HG03139 (cell line): ENCODE measurements around the gene VPS33A.
"Not testable (repeated sequence)": the region's sequence is repeated elsewhere in the genome, so short reads cannot be mapped to it uniquely, and the experiment has no call there.

ENCODE experiments used
- ATAC-seq: cut with Tn5 transposase; IDR thresholded peaks from one replicate; pipeline ENCODE4 v1.9.1; 2021; ENCODE audit not compliant: unreplicated experiment

The VPS33A gene

DNA sequence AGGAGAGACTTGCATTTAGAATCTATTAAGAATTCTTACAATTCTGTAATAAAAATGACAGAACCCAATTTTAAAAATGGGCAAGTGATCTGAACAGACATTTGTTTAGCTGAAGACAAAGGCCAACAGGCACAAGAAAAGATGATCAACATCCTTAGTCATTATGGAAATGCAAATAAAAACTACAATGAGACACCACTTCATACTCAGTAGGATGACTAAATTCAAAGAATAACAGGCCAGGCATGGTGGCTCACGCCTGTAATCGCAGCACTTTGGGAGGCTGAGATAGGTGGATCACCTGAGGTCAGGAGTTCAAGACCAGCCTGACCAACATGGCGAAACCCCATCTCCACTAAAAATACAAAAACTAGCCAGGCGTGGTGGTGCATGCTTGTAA, 7.8 kb downstream of the VPS33A start:
- ATAC-seq: not testable (repeated sequence)

GRCh38 chr12:122250536-122250935, 15.8 kb downstream of the VPS33A start:
- no peak for ATAC-seq

DNA sequence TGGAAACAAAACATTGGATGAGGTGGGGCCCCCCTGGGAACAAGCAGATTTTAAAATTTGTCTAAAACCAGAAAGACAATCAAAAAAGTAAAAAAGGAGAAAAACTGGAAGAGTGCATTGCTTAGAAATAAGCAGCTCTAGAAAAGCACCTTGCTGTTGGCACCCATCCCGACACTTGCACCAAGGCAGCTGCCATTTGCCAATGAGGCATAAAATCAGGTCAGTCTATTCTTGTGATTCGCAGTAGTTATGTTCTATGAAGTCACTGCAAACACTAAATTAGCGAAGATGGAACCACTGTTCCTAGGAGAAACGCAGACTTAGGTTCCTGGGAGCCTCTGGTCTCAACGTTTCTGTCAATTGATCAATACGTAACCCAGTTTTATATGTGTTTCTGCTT, 16.2 kb downstream of the VPS33A start:
- ATAC-seq: no peak

GRCh38 chr12:122245553-122245952, 20.7 kb downstream of the VPS33A start:
- ATAC-seq: no peak

DNA sequence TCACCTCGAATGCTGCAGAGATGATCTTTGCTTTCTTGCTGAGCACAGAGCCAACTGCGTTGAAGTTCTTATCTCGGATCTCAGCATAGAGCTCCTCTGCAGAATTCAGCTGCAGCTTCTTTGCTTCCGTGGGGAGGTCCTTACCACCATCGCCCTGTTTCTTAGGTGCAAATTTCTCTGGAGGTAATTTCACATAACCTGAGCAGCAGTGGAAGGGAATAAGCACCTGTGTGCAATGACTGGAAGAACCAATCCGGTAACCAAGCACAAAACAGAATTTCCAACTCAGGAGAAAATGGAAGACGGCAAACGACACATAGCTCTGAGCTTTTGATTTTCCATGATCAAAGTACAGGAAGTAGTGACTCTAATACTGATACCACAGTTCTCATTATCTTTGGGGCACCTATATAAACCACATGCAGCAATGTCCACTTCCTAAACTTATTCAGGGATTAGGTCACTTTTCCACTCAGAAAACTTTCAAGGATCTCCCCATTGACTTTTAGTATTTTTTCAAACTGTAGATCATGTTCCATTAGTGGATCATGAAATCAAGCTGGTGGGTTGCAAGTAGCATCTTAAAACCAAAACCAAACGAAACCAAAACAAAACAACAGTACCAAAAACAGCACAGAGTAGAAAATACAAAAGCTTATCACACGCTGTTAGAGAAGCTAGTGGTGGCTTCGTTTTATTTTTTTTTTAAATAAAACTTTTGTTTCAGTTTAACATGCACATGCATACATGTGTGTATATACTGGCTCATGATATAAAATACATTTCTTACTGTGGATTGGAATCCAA, 21.5 kb downstream of the VPS33A start:
- no peak for ATAC-seq

DNA sequence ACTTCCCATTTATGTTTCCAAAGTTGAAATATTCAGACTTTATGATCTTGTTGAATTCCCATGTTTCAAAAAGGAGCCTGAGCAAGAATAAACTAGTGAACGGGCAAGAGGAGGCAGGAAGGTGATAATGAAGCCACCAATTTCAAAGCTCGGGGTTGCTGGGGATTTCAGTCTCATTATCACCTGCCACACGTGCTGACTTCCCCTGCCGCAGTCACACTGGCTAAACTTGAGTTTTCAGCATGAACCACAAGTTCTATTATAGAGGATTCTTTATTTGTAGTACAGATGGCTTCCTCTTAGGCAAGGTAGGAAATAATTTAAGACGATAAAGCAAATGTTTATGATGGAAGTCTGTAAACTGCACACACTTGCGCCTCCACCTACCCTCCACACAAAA, 22.3 kb downstream of the VPS33A start:
- ATAC-seq: no peak

- no peak for ATAC-seq
These were observed 27.4 kb downstream of the VPS33A start for GRCh38 chr12:122238861-122239260.

DNA sequence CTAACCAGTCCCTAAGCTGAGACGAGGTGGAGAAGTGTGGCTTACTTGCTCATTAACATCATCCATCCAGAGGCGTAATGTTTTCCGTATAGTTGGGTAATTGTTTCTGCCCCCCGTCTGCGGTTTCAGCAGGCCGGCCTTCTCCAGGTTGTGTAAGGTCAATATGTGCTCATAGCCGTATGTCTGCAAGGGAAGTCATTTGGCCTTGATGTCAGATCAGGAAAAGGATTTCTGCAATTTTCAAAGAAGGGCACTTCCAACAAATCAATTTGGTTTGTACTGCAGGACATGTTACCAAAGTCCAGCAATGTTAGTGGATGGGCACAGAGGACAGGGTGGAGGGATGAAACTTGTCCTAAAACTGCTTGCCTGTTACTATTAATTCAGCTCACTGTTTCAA, 30.6 kb downstream of the VPS33A start:
- no peak for ATAC-seq

GRCh38 chr12:122232691-122233090, 33.6 kb downstream of the VPS33A start:
- no peak for ATAC-seq

GRCh38 chr12:122230798-122231197, 35.5 kb downstream of the VPS33A start:
- ATAC-seq: no peak

- ATAC-seq: no peak
These were observed 38.2 kb downstream of the VPS33A start for GRCh38 chr12:122228092-122228491.

DNA sequence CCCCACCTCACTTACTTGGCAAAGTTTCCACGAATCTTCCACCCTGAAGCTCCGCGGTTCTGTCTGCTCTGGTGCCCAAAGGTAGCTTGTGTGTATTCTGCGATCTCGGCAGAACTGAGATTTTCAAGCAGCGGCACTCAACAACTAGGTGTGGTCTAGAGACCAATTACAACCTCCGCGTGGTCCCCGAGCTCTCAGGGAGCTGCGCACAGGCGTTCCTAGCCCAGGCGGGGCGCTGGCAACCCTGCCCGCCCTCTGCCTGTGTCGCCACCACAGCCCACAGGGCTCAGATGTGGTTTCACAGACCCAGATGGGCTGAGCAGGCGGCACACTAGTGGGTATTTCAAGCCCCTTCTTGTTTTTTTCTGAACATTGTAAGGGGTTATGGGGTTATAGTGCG, 39.0 kb downstream of the VPS33A start:
- ATAC-seq: no peak

DNA sequence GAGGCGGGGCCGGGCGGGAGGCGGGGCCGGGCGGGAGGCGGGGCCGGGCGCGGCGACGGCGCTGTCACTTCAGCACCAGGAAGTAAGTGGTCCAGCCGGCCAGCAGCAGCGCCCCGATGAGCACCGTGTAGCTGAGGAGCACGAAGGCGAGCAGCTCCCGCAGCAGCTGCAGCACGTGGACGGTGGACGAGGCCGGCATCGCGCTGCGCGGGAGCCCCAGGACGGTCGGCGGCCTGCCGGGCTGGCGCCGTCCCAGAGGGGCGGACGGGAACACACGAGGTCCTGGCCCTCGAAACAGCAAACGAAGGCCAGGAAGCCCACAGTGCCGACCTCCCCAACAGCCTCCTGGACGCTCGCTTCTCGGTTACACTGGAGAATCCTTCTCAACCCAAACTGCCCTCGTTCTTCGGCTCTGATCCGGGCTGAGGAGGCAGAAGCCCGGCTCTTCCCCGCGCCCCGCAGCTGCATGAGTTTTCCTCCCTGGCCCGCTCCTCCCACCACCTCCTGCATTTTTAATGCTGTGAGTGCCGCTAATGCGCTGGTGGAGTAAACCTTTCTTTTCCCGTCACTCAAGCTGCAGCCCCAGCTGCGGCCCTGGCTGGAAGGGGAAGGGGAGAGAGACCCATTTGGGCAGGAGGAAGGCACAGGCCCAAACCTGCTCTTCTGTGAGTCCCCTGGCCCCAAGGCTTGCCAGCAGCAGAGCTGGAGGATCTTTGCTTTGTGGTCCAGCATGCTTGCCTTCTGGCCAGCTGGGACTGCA, 39.7 kb downstream of the VPS33A start:
- no peak for ATAC-seq

DNA sequence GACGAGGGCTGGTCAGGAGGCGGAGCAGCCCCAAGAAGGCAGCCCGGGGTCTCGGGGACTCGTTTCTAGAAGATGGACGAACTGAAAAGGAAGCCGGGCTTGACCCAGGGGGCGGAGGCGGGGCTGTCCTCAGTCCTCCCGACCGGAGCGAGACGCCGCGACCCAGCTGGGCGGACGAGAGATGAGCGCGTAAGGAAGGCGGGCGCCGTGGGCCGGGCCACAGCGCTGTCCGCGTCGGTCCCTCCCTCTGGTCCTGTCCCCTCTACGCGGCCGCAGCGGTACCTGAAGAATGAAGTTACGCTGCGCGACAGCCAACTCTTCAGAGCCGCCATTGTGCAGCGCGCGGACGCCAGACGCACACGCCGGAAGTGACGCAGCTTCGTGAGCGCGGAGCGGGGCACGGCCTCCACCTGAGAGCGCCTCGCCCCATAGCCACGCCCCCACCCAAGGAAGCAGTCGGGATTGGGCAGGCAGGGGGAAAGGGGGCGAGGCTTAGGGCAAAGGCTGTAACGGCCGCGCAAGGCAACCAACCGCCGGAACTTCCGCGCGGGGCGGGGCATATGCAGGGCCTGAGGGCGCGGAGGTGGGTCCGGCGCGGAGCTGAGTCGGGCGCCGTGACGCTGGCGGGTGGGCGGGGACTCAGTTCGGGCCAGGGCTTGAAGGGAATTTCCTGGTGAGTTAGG, 40.5 kb downstream of the VPS33A start, which contains the start of gene DIABLO:
Gene DIABLO, minus strand, starts transcription at position 370 of the 683 bp plus-strand sequence. Its CDS starts 38 bp downstream, at position 332.
- ATAC-seq: peak; percentile 94

- ATAC-seq: no peak
These were observed 49.8 kb downstream of the VPS33A start for GRCh38 chr12:122216445-122216844.

DNA sequence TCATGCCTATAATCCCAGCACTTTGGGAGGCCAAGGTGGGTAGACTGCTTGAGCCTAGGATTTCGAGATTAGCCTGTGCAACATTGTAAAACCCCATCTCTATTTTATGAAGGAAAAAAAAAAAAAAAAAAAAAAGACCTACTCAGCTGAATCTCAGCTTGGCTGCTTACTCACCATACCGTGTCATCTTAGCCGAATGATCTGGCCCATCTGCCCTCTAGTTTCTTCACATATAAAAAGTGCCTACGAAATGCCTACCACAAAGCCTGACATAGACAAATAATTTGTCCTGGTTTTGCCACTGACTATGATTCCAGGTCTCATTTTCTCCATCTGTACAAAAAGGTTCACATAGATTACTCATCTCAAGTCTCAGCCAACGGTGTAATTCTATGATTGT, 50.5 kb downstream of the VPS33A start:
- no peak for ATAC-seq

DNA sequence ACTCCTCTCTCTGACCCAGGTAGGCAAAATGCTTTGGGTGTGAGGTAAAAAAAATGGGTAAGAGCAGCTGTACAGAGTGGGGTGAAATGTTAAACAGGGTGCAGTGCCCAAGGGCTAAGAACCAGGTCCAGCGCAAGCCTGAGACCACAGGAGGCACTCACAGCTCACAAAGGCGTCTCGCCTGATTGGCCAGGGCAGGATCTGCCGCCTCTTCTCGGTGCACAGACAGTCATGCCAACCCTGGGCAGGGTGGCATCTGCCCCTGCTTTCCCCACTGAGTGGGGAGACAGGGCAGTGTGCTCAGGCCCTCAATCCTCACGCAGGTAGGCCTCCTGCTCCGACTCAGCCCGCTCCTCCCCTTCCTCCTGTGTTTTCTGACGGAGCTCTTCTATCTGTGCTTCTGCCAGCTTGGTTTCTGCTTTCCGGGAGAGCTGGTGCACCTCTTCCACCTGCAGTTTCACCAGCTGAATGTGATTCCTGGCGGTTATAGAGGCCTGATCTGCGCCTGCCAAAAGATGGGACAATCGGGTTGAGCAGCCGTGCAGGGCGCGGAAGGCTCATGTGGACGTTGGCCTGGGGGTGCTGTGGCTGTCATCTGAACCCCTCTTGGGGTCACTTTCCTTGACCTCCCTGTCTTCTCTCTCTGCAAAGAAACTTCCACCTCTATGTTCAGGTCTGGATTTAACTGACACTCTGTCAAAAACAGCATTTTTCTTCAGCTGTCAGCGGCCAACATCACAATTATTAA, 58.0 kb downstream of the VPS33A start:
- ATAC-seq: no peak

DNA sequence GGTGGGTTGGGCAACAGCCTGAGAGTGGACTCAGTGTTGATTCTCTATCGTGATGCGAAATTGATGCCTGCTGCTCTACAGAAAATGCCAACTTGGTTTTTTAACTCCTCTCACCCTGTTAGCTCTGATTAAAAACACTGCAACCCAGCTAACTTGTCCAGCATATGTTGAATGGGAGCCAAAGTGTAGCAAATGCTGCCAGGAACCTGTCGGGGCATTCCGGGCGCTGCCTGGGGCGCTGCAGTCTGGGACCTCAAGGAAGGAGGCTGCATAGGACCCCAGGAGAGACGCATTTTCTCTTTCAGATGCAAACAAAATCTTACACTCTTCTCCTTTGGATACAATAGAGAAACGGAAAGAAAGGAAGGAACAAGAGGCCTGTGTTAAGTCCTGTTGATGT, 58.9 kb downstream of the VPS33A start:
- no peak for ATAC-seq

- ATAC-seq: no peak
These were observed 59.3 kb downstream of the VPS33A start for GRCh38 chr12:122206976-122207375.

- no peak for ATAC-seq
These were observed 60.0 kb downstream of the VPS33A start for GRCh38 chr12:122206111-122206881.
